Neural cell (in vitro differentiated cells): ENCODE data around the gene PCED1B.

Experiments used
- EP300 ChIP-seq: fragments of 450-650 bp; conservative IDR thresholded peaks from 2 replicates; pipeline ENCODE4 v1.6.1; 2014; ENCODE audit warnings: antibody characterized with exemption, mild to moderate bottlenecking, moderate library complexity; ENCODE audit not compliant: poor library complexity, severe bottlenecking
- EZH2 ChIP-seq: fragments of 200-600, 300-800 bp; shearing (Covaris generic), sonication (generic); IDR thresholded peaks from 2 replicates; pipeline ENCODE4 v1.6.1; 2014; ENCODE audit warnings: antibody characterized with exemption, low read length, borderline replicate concordance, mild to moderate bottlenecking; ENCODE audit not compliant: insufficient read depth, poor library complexity, severe bottlenecking
- TF ChIP-seq, protein P1 (sequence below): fragments of 450-650 bp; IDR thresholded peaks from 2 replicates; pipeline ENCODE4 v1.5.1; 2014; ENCODE audit warnings: antibody characterized with exemption, mild to moderate bottlenecking, moderate library complexity; ENCODE audit not compliant: poor library complexity, severe bottlenecking
- TF ChIP-seq, protein P2 (sequence below): IDR thresholded peaks from 2 replicates; pipeline ENCODE4 v1.6.1; 2012; ENCODE audit warnings: borderline replicate concordance

GRCh38 chr12:47238669-47239114, 159.3 kb downstream of the PCED1B start:
- TF ChIP-seq, protein P1, sequence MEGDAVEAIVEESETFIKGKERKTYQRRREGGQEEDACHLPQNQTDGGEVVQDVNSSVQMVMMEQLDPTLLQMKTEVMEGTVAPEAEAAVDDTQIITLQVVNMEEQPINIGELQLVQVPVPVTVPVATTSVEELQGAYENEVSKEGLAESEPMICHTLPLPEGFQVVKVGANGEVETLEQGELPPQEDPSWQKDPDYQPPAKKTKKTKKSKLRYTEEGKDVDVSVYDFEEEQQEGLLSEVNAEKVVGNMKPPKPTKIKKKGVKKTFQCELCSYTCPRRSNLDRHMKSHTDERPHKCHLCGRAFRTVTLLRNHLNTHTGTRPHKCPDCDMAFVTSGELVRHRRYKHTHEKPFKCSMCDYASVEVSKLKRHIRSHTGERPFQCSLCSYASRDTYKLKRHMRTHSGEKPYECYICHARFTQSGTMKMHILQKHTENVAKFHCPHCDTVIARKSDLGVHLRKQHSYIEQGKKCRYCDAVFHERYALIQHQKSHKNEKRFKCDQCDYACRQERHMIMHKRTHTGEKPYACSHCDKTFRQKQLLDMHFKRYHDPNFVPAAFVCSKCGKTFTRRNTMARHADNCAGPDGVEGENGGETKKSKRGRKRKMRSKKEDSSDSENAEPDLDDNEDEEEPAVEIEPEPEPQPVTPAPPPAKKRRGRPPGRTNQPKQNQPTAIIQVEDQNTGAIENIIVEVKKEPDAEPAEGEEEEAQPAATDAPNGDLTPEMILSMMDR, result no peak
- TF ChIP-seq EZH2 (no peak), EP300 (no peak)
- TF ChIP-seq, protein P2, sequence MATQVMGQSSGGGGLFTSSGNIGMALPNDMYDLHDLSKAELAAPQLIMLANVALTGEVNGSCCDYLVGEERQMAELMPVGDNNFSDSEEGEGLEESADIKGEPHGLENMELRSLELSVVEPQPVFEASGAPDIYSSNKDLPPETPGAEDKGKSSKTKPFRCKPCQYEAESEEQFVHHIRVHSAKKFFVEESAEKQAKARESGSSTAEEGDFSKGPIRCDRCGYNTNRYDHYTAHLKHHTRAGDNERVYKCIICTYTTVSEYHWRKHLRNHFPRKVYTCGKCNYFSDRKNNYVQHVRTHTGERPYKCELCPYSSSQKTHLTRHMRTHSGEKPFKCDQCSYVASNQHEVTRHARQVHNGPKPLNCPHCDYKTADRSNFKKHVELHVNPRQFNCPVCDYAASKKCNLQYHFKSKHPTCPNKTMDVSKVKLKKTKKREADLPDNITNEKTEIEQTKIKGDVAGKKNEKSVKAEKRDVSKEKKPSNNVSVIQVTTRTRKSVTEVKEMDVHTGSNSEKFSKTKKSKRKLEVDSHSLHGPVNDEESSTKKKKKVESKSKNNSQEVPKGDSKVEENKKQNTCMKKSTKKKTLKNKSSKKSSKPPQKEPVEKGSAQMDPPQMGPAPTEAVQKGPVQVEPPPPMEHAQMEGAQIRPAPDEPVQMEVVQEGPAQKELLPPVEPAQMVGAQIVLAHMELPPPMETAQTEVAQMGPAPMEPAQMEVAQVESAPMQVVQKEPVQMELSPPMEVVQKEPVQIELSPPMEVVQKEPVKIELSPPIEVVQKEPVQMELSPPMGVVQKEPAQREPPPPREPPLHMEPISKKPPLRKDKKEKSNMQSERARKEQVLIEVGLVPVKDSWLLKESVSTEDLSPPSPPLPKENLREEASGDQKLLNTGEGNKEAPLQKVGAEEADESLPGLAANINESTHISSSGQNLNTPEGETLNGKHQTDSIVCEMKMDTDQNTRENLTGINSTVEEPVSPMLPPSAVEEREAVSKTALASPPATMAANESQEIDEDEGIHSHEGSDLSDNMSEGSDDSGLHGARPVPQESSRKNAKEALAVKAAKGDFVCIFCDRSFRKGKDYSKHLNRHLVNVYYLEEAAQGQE, result no peak
